Stimulated activated CD8-positive, alpha-beta memory T cell treated with anti-CD3 and anti-CD28 coated beads, Interleukin-7, amount 100 ng/mL, for 24 hours (primary cell): ENCODE measurements around the gene NUTM2D.
"Not testable (repeated sequence)": the region's sequence is repeated elsewhere in the genome, so short reads cannot be mapped to it uniquely, and the experiment has no call there.

Experiments
- DNase-seq: peaks from one replicate; pipeline ENCODE4 v3.0.0-alpha.2; 2020; ENCODE audit warnings: low read depth

The NUTM2D gene

GRCh38 chr10:87357444-87357843 is at the start of gene NUTM2D:
TSS of gene NUTM2D (plus strand) at chr10:87357744. CDS start at chr10:87358266, 522 bp downstream.
- not testable (repeated sequence) for DNase-seq

GRCh38 chr10:87308702-87309101 is 48.8 kb upstream of the NUTM2D start:
- DNase-seq = not testable (repeated sequence)

GRCh38 chr10:87309657-87310056 is 47.9 kb upstream of the NUTM2D start:
- DNase-seq = not testable (repeated sequence)

DNA sequence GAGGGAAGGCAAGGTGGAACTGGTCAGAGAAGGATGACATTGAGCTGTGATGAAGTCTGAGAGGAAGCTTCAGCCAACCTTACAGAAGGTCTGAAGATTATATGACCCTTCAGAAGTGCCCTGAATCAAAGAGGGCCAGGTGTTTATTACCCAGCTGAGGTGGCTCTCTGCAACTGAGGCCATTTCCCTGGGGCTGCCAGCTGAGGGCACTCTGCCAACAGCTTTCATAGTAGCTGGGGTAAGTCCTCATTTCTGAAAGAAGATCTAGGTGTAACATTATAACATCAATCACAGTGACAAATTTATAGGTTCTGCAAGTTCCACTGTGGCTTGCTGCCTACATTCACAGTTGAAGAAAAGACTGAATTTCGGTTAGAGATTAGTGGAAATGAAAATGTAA is 46.0 kb upstream of the NUTM2D start:
- DNase-seq = not testable (repeated sequence)

GRCh38 chr10:87313649-87314359 is 43.7 kb upstream of the NUTM2D start:
- not testable (repeated sequence) for DNase-seq

DNA sequence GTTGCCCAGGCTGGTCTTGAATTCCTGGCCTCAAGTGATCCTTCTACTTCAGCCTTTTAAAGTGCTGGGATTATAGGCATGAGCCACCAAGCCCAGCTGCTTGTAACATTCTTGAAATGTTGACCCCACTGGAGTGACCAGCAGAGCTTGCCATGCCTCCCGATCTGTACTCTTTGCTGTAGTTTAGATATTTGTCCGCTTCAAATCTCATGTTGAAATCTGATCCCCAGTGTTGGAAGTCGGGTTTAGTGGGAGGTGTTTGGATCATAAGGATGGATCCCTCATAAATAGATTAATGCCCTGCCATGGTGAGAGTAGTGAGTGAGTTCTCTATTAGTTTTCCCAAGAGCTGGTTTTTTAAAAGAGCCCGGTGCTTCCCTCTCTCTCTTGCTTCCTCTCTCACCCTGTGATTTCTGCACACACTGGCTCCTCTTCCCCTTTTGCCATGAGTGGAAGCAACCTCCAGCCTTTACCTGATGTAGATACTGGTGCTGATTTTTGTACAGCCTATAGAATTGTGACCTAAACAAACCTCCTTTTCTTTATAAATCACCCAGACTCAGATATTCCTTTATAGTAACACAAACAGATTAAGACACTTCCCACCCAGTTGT is 43.1 kb upstream of the NUTM2D start:
- DNase-seq = not testable (repeated sequence)

DNA sequence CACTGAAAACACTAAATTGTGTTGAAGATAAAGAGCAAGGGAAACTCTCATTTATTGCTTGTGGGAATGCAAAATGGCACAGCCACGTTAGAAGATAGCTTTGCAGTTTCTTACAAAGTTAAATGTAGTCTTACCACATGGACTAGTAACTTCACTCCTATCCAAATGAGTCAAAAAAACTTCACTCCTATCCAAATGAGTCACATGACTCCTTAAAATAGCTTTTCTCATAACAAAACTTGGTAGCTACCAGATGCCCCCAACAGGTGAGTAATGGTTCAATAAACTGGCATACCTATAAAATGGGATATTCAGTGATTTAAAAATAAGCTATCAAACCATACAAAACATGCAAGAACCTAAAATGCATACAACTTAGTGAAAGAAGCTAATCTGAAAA is 36.0 kb upstream of the NUTM2D start:
- not testable (repeated sequence) for DNase-seq

GRCh38 chr10:87324559-87324958 is 33.0 kb upstream of the NUTM2D start:
- DNase-seq = not testable (repeated sequence)

DNA sequence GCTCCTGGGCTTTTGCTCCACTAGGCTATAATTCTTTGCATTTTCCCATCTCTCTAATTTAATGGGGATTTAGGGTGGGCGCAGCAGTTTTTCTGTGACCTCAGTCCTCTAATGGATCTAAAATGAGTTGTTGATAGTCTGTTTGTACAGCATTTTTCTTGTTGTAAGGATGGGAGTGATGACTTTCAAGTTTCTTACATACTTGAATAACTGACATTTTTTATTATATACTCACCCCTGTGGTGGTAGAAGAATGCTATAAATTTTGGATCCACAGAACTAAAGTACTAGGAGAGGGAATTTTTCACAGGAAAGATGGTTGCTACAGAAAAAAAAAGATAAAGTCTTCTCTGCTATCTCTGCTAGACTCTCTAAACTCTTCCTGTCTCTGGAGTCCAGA is 29.6 kb upstream of the NUTM2D start:
- DNase-seq = not testable (repeated sequence)

- DNase-seq = not testable (repeated sequence)
Observed at GRCh38 chr10:87329131-87329530, 28.4 kb upstream of the NUTM2D start.

DNA sequence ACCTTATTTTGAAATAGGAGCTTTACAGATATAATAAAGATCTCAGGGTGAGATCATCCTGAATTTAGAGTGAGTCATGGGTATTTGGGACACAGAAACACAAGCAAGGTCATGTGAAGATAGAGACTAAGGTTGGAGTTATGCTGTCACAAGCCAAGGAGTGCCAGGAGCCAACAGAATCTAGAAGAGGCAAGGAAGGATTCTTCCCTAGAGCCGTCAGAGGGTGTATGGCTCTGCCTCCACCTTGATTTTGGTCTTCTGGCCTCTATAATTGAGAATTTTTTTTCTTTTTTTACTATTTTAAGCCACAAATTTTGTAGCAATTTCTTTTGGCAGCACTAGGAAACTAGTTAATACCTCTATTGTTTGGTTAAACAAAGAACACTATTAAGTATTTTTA is 24.9 kb upstream of the NUTM2D start:
- not testable (repeated sequence) for DNase-seq

DNA sequence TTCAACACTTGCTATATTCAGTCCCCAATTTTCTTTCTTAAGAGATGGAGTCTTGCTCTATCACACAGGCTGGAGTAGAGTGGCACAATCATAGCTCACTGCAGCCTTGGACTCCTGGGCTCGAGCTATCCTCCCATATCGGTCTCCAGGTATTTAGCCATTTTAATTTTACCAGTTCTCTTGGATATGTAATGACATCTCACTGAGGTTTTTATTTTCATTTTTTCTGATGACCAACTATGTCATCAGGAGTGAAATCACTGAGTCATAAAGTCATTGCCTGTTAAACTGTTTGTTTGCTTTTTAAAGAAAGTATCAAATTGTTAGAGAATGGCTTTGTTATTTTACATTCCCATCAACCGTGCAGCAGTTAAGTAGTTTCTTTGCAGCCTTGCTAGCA is 17.1 kb upstream of the NUTM2D start:
- not testable (repeated sequence) for DNase-seq

DNA sequence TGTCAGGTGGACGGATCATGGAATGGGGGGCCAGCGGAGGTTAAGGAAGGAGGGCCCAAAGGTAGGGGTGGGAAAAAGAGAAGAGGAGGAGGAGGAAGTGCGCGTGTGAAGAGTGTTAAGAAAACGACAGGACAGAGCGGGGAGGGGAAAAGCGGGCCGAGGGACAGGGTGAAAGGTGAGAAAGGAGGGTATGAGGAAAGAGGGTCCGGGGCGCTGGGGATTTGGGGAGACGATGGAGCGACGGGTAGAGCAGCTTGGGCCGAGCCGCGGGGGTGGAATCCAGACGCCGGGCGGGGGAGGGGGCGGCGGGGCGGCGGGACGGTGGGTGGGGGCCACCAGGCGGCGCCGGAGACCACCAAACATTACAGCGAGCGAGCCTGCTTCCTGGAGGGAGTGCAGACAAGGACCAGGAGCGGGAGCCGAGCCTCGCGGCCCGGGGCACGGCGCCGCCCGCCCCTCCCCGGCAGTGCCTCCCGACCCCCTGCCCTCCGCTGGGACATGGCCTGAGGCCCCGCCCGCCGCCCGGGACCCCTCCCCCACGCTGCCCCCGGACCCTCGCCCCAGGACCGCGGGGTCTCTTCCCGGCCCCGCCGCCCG is 15.9 kb upstream of the NUTM2D start:
- not testable (repeated sequence) for DNase-seq

DNA sequence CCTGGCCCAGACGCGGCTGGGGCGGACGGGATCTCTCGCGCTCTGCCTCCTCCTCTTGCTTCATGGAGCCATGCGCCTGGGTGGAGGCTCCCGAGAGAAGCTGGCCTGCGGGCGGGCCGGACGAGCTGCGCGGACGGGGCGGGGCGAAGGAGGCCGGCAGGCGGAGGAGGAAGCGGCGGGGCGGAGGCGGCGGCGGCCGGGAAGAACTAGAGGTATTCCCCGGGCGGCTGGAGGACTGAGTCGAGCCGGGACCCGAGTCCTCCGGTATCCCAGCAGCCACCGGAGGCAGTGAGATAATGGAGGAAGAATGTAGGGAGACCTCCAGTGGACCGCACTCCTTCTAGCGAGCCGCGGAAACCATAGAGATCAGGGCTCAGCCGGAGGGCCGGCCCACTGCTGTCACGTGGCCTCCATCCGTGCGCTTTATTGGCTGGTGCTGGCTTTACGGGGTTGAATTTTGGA is 15.3 kb upstream of the NUTM2D start:
- peak; percentile 46 for DNase-seq

GRCh38 chr10:87342711-87343258 is 14.8 kb upstream of the NUTM2D start:
- DNase-seq = peak; percentile 62

DNA sequence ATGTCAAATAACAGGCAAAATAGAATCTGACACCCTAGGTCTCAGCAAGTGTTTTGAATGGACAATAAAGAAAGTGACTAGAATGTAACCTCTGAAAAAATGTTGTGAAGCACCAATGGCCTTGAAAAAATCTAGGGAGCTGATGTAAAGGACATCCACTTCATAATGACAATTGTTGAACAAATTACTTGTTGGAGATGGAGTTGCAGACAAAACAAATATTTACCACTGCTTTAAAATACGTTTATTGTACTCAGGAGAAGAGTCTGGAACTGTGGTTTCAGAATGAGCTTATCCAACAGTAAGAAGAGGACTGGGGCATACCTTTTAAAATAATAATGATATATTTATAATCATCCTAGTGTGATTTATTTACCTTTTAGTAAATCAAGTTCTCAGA is 11.8 kb upstream of the NUTM2D start:
- DNase-seq = not testable (repeated sequence)

GRCh38 chr10:87350161-87350560 is 7.4 kb upstream of the NUTM2D start:
- not testable (repeated sequence) for DNase-seq

DNA sequence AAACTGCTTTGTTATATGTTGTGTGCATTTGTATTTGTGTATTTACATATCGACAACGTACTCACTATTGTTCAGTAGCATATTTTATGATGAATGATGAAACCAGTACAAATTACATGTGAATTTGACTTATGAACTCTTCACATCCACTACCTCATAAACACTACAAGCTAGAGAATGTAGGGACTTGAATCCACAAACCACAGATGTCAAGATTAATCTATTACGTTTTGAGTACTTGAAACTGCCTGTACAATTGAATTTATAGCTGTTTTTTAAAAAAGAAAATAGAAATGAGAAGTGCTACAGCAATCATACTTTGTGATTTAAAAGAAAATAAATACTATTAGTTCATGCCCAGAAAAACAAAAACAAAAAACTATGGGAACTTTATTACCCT is 4.7 kb upstream of the NUTM2D start:
- DNase-seq = not testable (repeated sequence)

- DNase-seq = not testable (repeated sequence)
Observed at GRCh38 chr10:87355110-87355509, 2.4 kb upstream of the NUTM2D start.

DNA sequence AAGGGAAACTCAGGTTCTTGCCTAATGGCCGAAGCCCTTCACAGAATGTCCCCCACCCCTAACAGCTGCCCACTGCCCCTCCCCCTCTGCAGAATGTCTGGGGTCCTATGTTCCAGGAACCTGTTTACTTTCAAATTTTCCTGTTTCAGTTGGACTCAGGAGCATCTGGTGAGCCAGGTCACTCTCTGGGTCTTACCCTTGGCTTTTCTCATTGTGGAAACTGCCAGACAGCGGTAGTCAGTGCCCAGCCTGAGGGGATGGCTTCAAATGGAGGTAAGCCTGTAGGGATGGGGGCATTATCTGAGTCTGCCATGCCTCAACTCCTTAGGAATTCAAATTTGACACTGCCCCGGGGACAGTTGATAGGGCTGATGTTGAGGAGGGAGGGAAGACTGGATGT is 615 bp downstream of the NUTM2D start:
- not testable (repeated sequence) for DNase-seq

DNA sequence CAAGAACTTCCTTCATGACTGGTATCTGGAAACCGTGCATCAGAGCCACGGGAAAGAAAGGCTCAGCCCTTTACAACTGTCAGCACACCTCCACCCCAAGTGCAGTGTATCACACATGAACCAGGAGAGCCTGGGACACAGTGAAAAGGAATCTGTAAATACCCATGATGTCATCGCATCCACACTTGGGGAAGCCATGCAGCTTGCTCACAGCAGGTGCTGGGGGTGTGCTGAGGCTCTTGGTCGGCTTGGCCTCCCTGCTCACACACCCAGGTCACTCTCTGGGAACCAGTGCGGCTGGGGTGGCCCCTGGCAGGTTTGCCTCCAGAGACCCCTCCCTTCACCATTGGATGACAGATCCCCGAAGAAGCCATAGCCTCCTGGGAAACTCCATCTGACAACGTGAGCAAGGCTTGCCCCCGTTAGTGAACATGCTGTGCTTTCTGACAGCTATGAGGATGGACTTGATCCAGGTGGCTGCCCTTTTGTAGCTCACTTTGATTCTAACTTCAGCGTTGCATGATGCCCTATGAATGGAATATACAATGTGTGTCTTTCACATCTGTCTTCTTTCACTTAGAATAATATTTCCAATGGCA is 12.1 kb downstream of the NUTM2D start:
- DNase-seq = not testable (repeated sequence)

DNA sequence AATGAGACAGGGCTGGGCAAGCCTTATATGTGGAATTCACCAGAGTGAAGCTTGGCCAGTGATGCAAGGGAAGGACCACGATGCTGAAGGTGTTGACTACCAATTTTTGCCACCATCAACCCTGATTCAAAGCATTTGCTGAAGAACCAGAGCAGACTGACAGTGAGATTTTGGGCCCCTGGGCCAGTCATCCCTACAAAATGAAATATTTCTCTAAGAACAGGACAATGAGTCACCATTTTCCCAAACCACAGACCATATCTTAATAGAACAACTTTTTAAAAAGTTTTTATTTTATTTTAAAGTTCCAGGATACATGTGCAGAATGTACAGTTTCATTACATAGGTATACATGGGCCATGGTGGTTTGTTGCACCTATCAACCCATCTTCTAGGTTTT is 16.5 kb downstream of the NUTM2D start:
- DNase-seq = not testable (repeated sequence)
